ENCODE data around the gene WDR1.

WDR1 gene

DNA sequence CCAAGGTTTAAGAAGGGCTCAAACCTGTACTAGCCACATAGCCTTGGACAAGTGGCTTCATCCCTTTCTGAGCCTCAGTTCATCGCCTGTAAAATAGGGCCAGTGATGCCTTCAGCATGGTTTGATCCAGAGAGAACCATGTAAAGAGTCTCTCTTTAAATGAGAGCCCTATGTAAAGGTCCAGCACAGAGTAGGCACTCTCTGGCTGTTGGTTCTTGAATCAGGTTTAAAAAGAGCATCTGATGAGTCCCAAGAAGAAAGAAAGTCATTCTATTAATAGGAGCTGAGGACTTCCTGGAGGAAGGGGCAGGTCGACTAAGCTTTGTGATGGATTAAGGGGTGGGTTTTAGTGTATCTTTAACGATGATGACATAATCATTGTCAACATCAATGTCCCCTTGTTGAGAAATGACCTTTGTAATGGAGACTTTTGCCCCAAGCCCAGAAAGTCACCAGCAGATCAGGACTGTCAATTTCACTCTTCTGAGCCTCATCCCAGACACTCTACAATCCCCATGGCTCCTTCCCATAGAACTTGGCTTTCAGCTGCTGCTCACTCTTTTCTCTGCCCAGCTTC lies 91.3 kb downstream of the WDR1 start:
- H3K27ac ChIP-seq (ENCODE audit: low read depth, low read length, poor library complexity, severe bottlenecking), result no peak overlapping the region
- H3K27me3 ChIP-seq (ENCODE audit: insufficient read depth, low read length), result no peaks in the 10 kb centered on the region
- no peaks in the 10 kb centered on the region for H3K79me2 ChIP-seq (ENCODE audit: insufficient read depth, low read length)
- no peaks in the 10 kb centered on the region for H3K9me3 ChIP-seq (ENCODE audit: low read length)
- H3K9ac ChIP-seq (ENCODE audit: low read length), result no peak overlapping the region
- H3K4me3 ChIP-seq (ENCODE audit: low read depth, low read length, poor library complexity, severe bottlenecking), result no peak overlapping the region
- TF ChIP-seq EZH2 (IDR thresholded peaks at IDR 0.05; ENCODE audit: borderline replicate concordance, low read length), result no peak
- TF ChIP-seq, protein P1, sequence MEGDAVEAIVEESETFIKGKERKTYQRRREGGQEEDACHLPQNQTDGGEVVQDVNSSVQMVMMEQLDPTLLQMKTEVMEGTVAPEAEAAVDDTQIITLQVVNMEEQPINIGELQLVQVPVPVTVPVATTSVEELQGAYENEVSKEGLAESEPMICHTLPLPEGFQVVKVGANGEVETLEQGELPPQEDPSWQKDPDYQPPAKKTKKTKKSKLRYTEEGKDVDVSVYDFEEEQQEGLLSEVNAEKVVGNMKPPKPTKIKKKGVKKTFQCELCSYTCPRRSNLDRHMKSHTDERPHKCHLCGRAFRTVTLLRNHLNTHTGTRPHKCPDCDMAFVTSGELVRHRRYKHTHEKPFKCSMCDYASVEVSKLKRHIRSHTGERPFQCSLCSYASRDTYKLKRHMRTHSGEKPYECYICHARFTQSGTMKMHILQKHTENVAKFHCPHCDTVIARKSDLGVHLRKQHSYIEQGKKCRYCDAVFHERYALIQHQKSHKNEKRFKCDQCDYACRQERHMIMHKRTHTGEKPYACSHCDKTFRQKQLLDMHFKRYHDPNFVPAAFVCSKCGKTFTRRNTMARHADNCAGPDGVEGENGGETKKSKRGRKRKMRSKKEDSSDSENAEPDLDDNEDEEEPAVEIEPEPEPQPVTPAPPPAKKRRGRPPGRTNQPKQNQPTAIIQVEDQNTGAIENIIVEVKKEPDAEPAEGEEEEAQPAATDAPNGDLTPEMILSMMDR (IDR thresholded peaks at IDR 0.05; ENCODE audit: low read length), result no peak
- H2AFZ ChIP-seq (ENCODE audit: low read length), result no peak overlapping the region
- H3K36me3 ChIP-seq (ENCODE audit: insufficient read depth, low read length), result no peaks in the 10 kb centered on the region
- no peaks in the 10 kb centered on the region for H3F3A ChIP-seq (ENCODE audit: insufficient read depth, low read length)
- no peak overlapping the region for H3K4me2 ChIP-seq (ENCODE audit: low read length)
- H4K20me1 ChIP-seq (ENCODE audit: insufficient read depth, low read length), result no peaks in the 10 kb centered on the region
- no peaks in the 10 kb centered on the region for H3K9me2 ChIP-seq (ENCODE audit: low read depth, low read length)
- no peaks in the 10 kb centered on the region for H3K4me1 ChIP-seq (ENCODE audit: insufficient read depth, low read length, severe bottlenecking)

Data from OCI-LY1 (cell line).